ENCODE data around the gene NCS1.
A peak's percentile ranks its signal among the peaks of the same experiment; 100 is the strongest.

Gene NCS1

GRCh38 chr9:130191068-130191748 lies 19.0 kb downstream of the NCS1 start:
- Histone ChIP-seq H3K36me3 (ENCODE audit: insufficient read depth, low read length) (no peaks in the 10 kb centered on the region), H3K4me3 (no peak overlapping the region), H3K9ac (ENCODE audit: insufficient read length) (no peak overlapping the region), H3K27ac (no peak overlapping the region), H3K9me3 (ENCODE audit: low read depth, low read length) (no peaks in the 10 kb centered on the region)
- no peak for DNase-seq (ENCODE audit: low read depth, low spot score)
- TF ChIP-seq EZH2 (IDR thresholded peaks at IDR 0.05) (no peak), FOXP2 (optimal IDR thresholded peaks at IDR 0.05; ENCODE audit: control extremely low read depth, extremely low read length, insufficient read depth) (no peak), POLR2AphosphoS5 (IDR thresholded peaks at IDR 0.05; ENCODE audit: borderline replicate concordance, low read depth, low read length) (no peak)

- Histone ChIP-seq H3K4me3 (no peak overlapping the region), H3K27ac (no peak overlapping the region), H3K36me3 (ENCODE audit: insufficient read depth, low read length) (no peaks in the 10 kb centered on the region), H3K9ac (ENCODE audit: insufficient read length) (no peak overlapping the region), H3K9me3 (ENCODE audit: low read depth, low read length) (no peaks in the 10 kb centered on the region)
- TF ChIP-seq POLR2AphosphoS5 (IDR thresholded peaks at IDR 0.05; ENCODE audit: borderline replicate concordance, low read depth, low read length) (no peak), FOXP2 (optimal IDR thresholded peaks at IDR 0.05; ENCODE audit: control extremely low read depth, extremely low read length, insufficient read depth) (no peak), EZH2 (IDR thresholded peaks at IDR 0.05) (no peak)
- no peak for DNase-seq (ENCODE audit: low read depth, low spot score)
These were observed 19.5 kb downstream of the NCS1 start for GRCh38 chr9:130191749-130192120.

- no peak overlapping the region for H3K9ac ChIP-seq (ENCODE audit: insufficient read length)
- no peak overlapping the region for H3K4me3 ChIP-seq
- H3K36me3 ChIP-seq (ENCODE audit: insufficient read depth, low read length), result no peaks in the 10 kb centered on the region
- DNase-seq (ENCODE audit: low read depth, low spot score), result no peak
- TF ChIP-seq EZH2 (IDR thresholded peaks at IDR 0.05) (no peak), FOXP2 (optimal IDR thresholded peaks at IDR 0.05; ENCODE audit: control extremely low read depth, extremely low read length, insufficient read depth) (no peak), POLR2AphosphoS5 (IDR thresholded peaks at IDR 0.05; ENCODE audit: borderline replicate concordance, low read depth, low read length) (no peak)
- no peaks in the 10 kb centered on the region for H3K9me3 ChIP-seq (ENCODE audit: low read depth, low read length)
- no peak overlapping the region for H3K27ac ChIP-seq
These were observed 20.3 kb downstream of the NCS1 start for GRCh38 chr9:130192382-130192999.

- TF ChIP-seq EZH2 (IDR thresholded peaks at IDR 0.05) (no peak), POLR2AphosphoS5 (IDR thresholded peaks at IDR 0.05; ENCODE audit: borderline replicate concordance, low read depth, low read length) (no peak), FOXP2 (optimal IDR thresholded peaks at IDR 0.05; ENCODE audit: control extremely low read depth, extremely low read length, insufficient read depth) (no peak)
- Histone ChIP-seq H3K9me3 (ENCODE audit: low read depth, low read length) (no peaks in the 10 kb centered on the region), H3K27ac (no peak overlapping the region), H3K36me3 (ENCODE audit: insufficient read depth, low read length) (no peaks in the 10 kb centered on the region), H3K4me3 (no peak overlapping the region), H3K9ac (ENCODE audit: insufficient read length) (no peak overlapping the region)
- DNase-seq (ENCODE audit: low read depth, low spot score), result no peak
These were observed 20.9 kb downstream of the NCS1 start for GRCh38 chr9:130193103-130193502.

- DNase-seq (ENCODE audit: low read depth, low spot score), result no peak
- Histone ChIP-seq H3K36me3 (ENCODE audit: insufficient read depth, low read length) (no peaks in the 10 kb centered on the region), H3K9ac (ENCODE audit: insufficient read length) (no peak overlapping the region), H3K27ac (0 out of 2 replicates have a peak overlapping the region, but pooled peaks have one; percentile 1), H3K4me3 (no peak overlapping the region; the same call in 1 of the 2 replicates), H3K9me3 (ENCODE audit: low read depth, low read length) (no peaks in the 10 kb centered on the region)
- TF ChIP-seq FOXP2 (optimal IDR thresholded peaks at IDR 0.05; ENCODE audit: control extremely low read depth, extremely low read length, insufficient read depth) (no peak), POLR2AphosphoS5 (IDR thresholded peaks at IDR 0.05; ENCODE audit: borderline replicate concordance, low read depth, low read length) (no peak), EZH2 (IDR thresholded peaks at IDR 0.05) (no peak)
These were observed 21.6 kb downstream of the NCS1 start for GRCh38 chr9:130193531-130194377.

GRCh38 chr9:130194378-130194932 lies 22.3 kb downstream of the NCS1 start:
- H3K4me3 ChIP-seq, result no peak overlapping the region
- 0 out of 2 replicates have a peak overlapping the region, but pooled peaks have one; percentile 1 for H3K27ac ChIP-seq
- H3K9ac ChIP-seq (ENCODE audit: insufficient read length), result no peak overlapping the region
- DNase-seq (ENCODE audit: low read depth, low spot score), result no peak
- no peaks in the 10 kb centered on the region for H3K9me3 ChIP-seq (ENCODE audit: low read depth, low read length)
- TF ChIP-seq POLR2AphosphoS5 (IDR thresholded peaks at IDR 0.05; ENCODE audit: borderline replicate concordance, low read depth, low read length) (no peak), EZH2 (IDR thresholded peaks at IDR 0.05) (no peak), FOXP2 (optimal IDR thresholded peaks at IDR 0.05; ENCODE audit: control extremely low read depth, extremely low read length, insufficient read depth) (no peak)
- H3K36me3 ChIP-seq (ENCODE audit: insufficient read depth, low read length), result no peaks in the 10 kb centered on the region

- Histone ChIP-seq H3K36me3 (ENCODE audit: insufficient read depth, low read length) (no peaks in the 10 kb centered on the region), H3K27ac (no peak overlapping the region), H3K9me3 (ENCODE audit: low read depth, low read length) (no peaks in the 10 kb centered on the region), H3K9ac (ENCODE audit: insufficient read length) (no peak overlapping the region), H3K4me3 (no peak overlapping the region)
- TF ChIP-seq POLR2AphosphoS5 (IDR thresholded peaks at IDR 0.05; ENCODE audit: borderline replicate concordance, low read depth, low read length) (no peak), EZH2 (IDR thresholded peaks at IDR 0.05) (no peak), FOXP2 (optimal IDR thresholded peaks at IDR 0.05; ENCODE audit: control extremely low read depth, extremely low read length, insufficient read depth) (no peak)
- no peak for DNase-seq (ENCODE audit: low read depth, low spot score)
These were observed 23.4 kb downstream of the NCS1 start for GRCh38 chr9:130195638-130196037.

- Histone ChIP-seq H3K27ac (0 out of 2 replicates have a peak overlapping the region, but pooled peaks have one; percentile 38), H3K9ac (ENCODE audit: insufficient read length) (no peak overlapping the region), H3K9me3 (ENCODE audit: low read depth, low read length) (no peaks in the 10 kb centered on the region), H3K36me3 (ENCODE audit: insufficient read depth, low read length) (no peaks in the 10 kb centered on the region), H3K4me3 (no peak overlapping the region)
- no peak for DNase-seq (ENCODE audit: low read depth, low spot score)
- no peak for TF ChIP-seq EZH2 (IDR thresholded peaks at IDR 0.05)
- no peak for TF ChIP-seq FOXP2 (optimal IDR thresholded peaks at IDR 0.05; ENCODE audit: control extremely low read depth, extremely low read length, insufficient read depth)
- no peak for TF ChIP-seq POLR2AphosphoS5 (IDR thresholded peaks at IDR 0.05; ENCODE audit: borderline replicate concordance, low read depth, low read length)
These were observed 24.4 kb downstream of the NCS1 start for GRCh38 chr9:130196643-130197042.
